Pericardium fibroblast (primary cell): ENCODE results near the gene ZNF154. TPM values are rescaled to one million over a fixed set of nuclear protein-coding genes. Genes with fewer than 3 reads are reported as not detected.

ENCODE experiments used
- total RNA-seq: library from RNA; depleted of rRNA; stranded (reverse); fragments of >200 nt; gene quantifications from 2 replicates; pipeline ENCODE4 v1.2.3, GENCODE V29; 2015

The ZNF154 gene
- 2.3 and 4.3 TPM in 2 replicates for total RNA-seq

DNA sequence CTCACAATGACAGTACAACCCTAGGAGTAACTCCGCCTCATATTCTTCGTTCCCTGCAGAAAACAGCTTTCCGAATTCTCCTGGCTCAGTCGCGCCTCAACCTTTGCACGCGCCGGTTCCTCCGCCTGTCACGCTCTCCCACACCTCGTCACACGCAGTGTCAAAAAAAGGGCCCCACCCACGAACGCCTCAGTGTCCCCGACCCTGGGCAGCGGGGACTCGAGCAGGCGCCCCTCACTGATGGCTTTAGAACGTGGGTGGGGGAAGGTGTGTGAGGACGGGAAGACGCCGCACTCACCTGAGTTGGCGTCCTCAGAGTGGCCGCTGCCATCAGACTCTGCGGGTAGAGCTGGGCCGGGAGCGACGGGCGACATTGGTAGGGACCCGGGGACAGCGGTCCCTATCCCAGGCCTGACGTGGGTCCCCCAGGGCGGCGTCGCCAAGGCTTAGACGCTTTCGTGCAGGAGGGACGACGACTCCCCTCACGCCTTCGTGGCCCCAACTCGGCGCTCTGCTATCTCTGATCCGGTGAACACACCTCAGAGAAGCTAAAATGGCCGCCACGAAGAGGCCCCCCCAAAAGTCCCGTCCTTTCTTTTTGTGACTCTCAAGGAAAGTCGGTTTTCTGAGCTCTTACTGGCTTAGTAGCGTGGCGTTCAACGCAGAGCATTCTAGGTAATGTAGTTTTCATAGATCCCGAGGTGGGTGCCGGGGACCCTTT lies at the start of gene ZNF154:
Gene ZNF154, minus strand, starts transcription at position 564 of the 721 bp plus-strand sequence. Its CDS starts 233 bp downstream, at position 331.

DNA sequence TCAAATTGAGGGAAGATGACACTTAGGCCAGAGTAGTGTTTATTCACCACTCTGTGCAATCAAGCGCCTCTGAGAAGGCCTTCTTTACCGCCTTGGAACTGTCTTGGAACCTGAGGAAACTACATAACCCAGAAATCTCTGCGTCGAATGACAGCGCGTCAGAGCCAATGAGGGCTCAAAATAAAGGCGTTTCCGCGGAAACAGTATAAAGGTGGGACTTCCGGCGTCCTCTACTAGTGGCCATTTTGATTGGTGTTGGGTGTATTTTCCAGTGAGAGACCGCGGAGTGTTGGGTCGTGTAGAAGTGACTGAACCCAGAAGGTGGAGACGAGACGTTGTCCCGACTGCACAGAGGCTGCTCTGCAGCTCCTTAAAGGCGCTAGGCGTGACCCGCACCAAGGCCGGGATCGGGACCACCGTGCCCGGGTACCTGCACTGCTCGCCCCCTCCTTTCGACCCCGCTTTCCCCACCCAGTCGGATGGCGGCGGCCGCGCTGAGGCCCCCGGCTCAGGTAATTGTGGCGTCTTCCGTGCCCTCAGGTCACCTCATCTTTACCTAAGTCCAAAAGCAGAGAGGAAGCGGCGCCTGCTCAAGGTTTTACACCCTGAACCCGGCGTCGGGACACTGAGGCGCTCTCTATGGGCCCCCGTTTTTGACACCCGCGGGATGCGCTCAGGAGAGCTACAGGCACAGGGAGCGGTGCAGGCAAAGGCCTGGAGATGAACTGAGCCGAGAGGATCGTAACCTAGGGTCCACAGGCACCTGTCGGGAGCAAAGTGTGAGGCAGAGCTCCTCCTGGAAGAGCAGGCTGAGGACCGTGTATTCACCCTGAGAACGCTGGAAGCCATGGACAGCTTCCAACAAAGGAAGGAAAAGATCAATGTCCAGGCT lies 37.8 kb upstream of the ZNF154 start, which contains the start of gene ZNF776:
Gene ZNF776, plus strand, starts transcription at position 236 of the 892 bp plus-strand sequence. Its CDS starts 244 bp downstream, at position 480.

GRCh38 chr19:57668635-57669034 lies 40.4 kb downstream of the ZNF154 start, which contains the start of gene ZSCAN4:
TSS of gene ZSCAN4 (plus strand) at chr19:57668935. CDS start at chr19:57676146, 7,211 bp downstream.

Other genes starting within 250 kb of the ZNF154 start
- 9.7 and 11.4 TPM in 2 replicates for gene ZNF772, start 231.6 kb downstream of the ZNF154 start, total RNA-seq
- 7.6 and 9.6 TPM in 2 replicates for gene ZNF419, start 221.5 kb downstream of the ZNF154 start, total RNA-seq
- gene ZNF773, start 209.3 kb downstream of the ZNF154 start, total RNA-seq = 7.7 and 10.4 TPM in 2 replicates
- gene ZNF549, start 181.8 kb downstream of the ZNF154 start, total RNA-seq = 3.8 and 3.9 TPM in 2 replicates
- gene ZNF550, start 149.3 kb downstream of the ZNF154 start, total RNA-seq = 2.6 and 2.8 TPM in 2 replicates
- gene ZNF416, start 130.3 kb downstream of the ZNF154 start, total RNA-seq = 5.5 and 6.6 TPM in 2 replicates
- gene ZIK1, start 125.1 kb downstream of the ZNF154 start, total RNA-seq = 7.2 and 8.1 TPM in 2 replicates
- gene ZNF530, start 109.3 kb downstream of the ZNF154 start, total RNA-seq = 4.0 and 4.2 TPM in 2 replicates
- 18.7 and 20.1 TPM in 2 replicates for gene ZNF134, start 95.0 kb downstream of the ZNF154 start, total RNA-seq
- gene ZNF211, start 76.0 kb downstream of the ZNF154 start, total RNA-seq = 6.0 and 7.7 TPM in 2 replicates
- gene ZSCAN4, start 40.3 kb downstream of the ZNF154 start, total RNA-seq = not detected in 2 replicates
- gene ZNF551, start 27.2 kb downstream of the ZNF154 start, total RNA-seq = 5.8 and 14.0 TPM in 2 replicates
- 6.2 and 7.0 TPM in 2 replicates for gene ZNF671, start 18.4 kb upstream of the ZNF154 start, total RNA-seq
- 4.7 and 9.1 TPM in 2 replicates for gene ZNF776, start 37.6 kb upstream of the ZNF154 start, total RNA-seq
- 4.7 and 12.6 TPM in 2 replicates for gene ZNF586, start 60.5 kb upstream of the ZNF154 start, total RNA-seq
- gene ZNF552, start 105.7 kb upstream of the ZNF154 start, total RNA-seq = 0.85 and 2.6 TPM in 2 replicates
- gene ZNF587B, start 121.1 kb upstream of the ZNF154 start, total RNA-seq = 7.9 and 10.6 TPM in 2 replicates
- 9.0 and 15.4 TPM in 2 replicates for gene ZNF587, start 140.7 kb upstream of the ZNF154 start, total RNA-seq
- gene ZNF814, start 179.8 kb upstream of the ZNF154 start, total RNA-seq = 2.9 and 7.7 TPM in 2 replicates
- gene ZNF417, start 207.4 kb upstream of the ZNF154 start, total RNA-seq = 6.9 and 7.8 TPM in 2 replicates
- 2.9 and 3.3 TPM in 2 replicates for gene ZNF418, start 226.2 kb upstream of the ZNF154 start, total RNA-seq
- gene ZNF256, start 238.5 kb upstream of the ZNF154 start, total RNA-seq = 2.6 and 3.8 TPM in 2 replicates